GM12878 (cell line): ENCODE results near the gene ZNF281. TPM values are rescaled to one million over a fixed set of nuclear protein-coding genes. Genes with fewer than 3 reads are reported as not detected.
A peak's percentile ranks its signal among the peaks of the same experiment; 100 is the strongest.

Source experiments
- ATAC-seq: fragments of 200-7000 bp; cut with Tn5 transposase; 3 replicates; pipeline ENCODE4 v1.9.1; 2020; ENCODE audit warnings: mild to moderate bottlenecking, moderate library complexity
- BruUV-seq: library from RNA; stranded (reverse); fragments of 400-500 nt; replicated peaks from 2 replicates; lab custom pipeline; 2021; lab: Mats Ljungman, UMichigan
- CTCF ChIA-PET: fragments of 300-600 bp; sonication (Branson Sonifier 250); formaldehyde crosslinking; extraction: SDS; loops from one replicate; lab custom pipeline; 2021; ENCODE audit warnings: inconsistent platforms; lab: Yijun Ruan, JAX
- POLR2A ChIA-PET: fragments of 350-600 bp; formaldehyde crosslinking; extraction: SDS; loops from one replicate; lab custom pipeline; 2021; ENCODE audit warnings: inconsistent platforms; lab: Charles Lee
- RAD21 ChIA-PET: fragments of 300-600 bp; sonication (Branson Sonifier 250); formaldehyde crosslinking; loops from one replicate; lab custom pipeline; 2023; ENCODE audit warnings: antibody characterized with exemption; ENCODE audit not compliant: unreplicated experiment; lab: Charles Lee
- SMC1A ChIA-PET: fragments of 300-600 bp; sonication (Branson Sonifier 250); formaldehyde crosslinking; loops from one replicate; lab custom pipeline; 2023; ENCODE audit not compliant: unreplicated experiment, uncharacterized antibody; lab: Charles Lee
- DNase-seq: peaks from one replicate; pipeline ENCODE4 v3.0.0-alpha.2; 2011; ENCODE audit warnings: low read depth, low spot score
- FAIRE-seq: peaks from 3 replicates; lab custom pipeline; 2011; peaks lifted over from hg19 to GRCh38; lab: Jason Lieb, UNC
- H2AFZ ChIP-seq: 2 replicates; pipeline ENCODE4 v1.6.0; 2011; ENCODE audit warnings: low read depth, low read length, control low read depth; ENCODE audit not compliant: control insufficient read depth
- H3K27ac ChIP-seq: 2 replicates; pipeline ENCODE4 v1.5.1; 2011; ENCODE audit warnings: control low read depth; ENCODE audit not compliant: control insufficient read depth, insufficient read depth
- H3K27me3 ChIP-seq, 2 experiments: replicated peaks in 1 of 2; 2 replicates each; pipeline versions ENCODE4 v1.6.0 to v1.6.1; 2011; ENCODE audit warnings: low read length in 1 of 2; ENCODE audit not compliant: control insufficient read depth in 2 of 2, insufficient read depth in 2 of 2
- H3K36me3 ChIP-seq, 2 experiments: 2 replicates each; pipeline ENCODE4 v1.5.1; 2011; ENCODE audit warnings: low read length in 1 of 2; ENCODE audit not compliant: control insufficient read depth in 2 of 2, insufficient read depth in 2 of 2
- H3K4me1 ChIP-seq: 2 replicates; pipeline ENCODE4 v1.6.1; 2011; ENCODE audit warnings: mild to moderate bottlenecking, low read length, moderate library complexity, mixed read lengths; ENCODE audit not compliant: control insufficient read depth, insufficient read depth
- H3K4me2 ChIP-seq: 2 replicates; pipeline ENCODE4 v1.6.0; 2011; ENCODE audit warnings: control low read depth; ENCODE audit not compliant: control insufficient read depth, insufficient read depth
- H3K4me3 ChIP-seq: fragments of 200-600 bp; sonication (generic); 2 replicates; pipeline ENCODE4 v1.5.1; 2016
- H3K79me2 ChIP-seq: 2 replicates; pipeline ENCODE4 v1.6.0; 2011; ENCODE audit warnings: low read length; ENCODE audit not compliant: control insufficient read depth, insufficient read depth
- H3K9ac ChIP-seq: 2 replicates; pipeline ENCODE4 v1.8.0; 2011; ENCODE audit warnings: low read length, control low read depth, mixed read lengths; ENCODE audit not compliant: control insufficient read depth, insufficient read depth
- H3K9me3 ChIP-seq: replicated peaks from 3 replicates; pipeline ENCODE4 v1.5.1; 2011; ENCODE audit warnings: mild to moderate bottlenecking, low read length; ENCODE audit not compliant: control insufficient read depth, insufficient read depth
- H4K20me1 ChIP-seq: 2 replicates; pipeline ENCODE4 v1.6.0; 2011; ENCODE audit not compliant: control insufficient read depth, insufficient read depth
- HDGF ChIP-seq: fragments of 450-650 bp; IDR thresholded peaks from 2 replicates; pipeline ENCODE4 v1.6.1; 2016; ENCODE audit warnings: antibody characterized with exemption
- HSF1 ChIP-seq: fragments of 150-350 bp; IDR thresholded peaks from 2 replicates; pipeline ENCODE4 v1.6.1; 2014; ENCODE audit warnings: mild to moderate bottlenecking, low read depth, low read length
- JUNB ChIP-seq: IDR thresholded peaks from 2 replicates; pipeline ENCODE4 v1.6.1; 2016; ENCODE audit warnings: antibody characterized with exemption, mild to moderate bottlenecking
- RELA ChIP-seq: fragments of 450-650 bp; IDR thresholded peaks from 2 replicates; pipeline ENCODE4 v1.8.0; 2014; ENCODE audit warnings: borderline replicate concordance; ENCODE audit not compliant: partially characterized antibody
- SMARCA5 ChIP-seq: fragments of 450-650 bp; IDR thresholded peaks from 2 replicates; pipeline ENCODE4 v1.6.1; 2017; ENCODE audit warnings: mild to moderate bottlenecking
- SREBF2 ChIP-seq: IDR thresholded peaks from 2 replicates; pipeline ENCODE4 v1.6.1; 2012; ENCODE audit warnings: mild to moderate bottlenecking, low read length
- WGBS: methylation state at CpG from one replicate; pipeline ENCODE4 v1.1.6; 2016; ENCODE audit warnings: low lambda C conversion rate; ENCODE audit not compliant: insufficient replicate concordance, insufficient coverage; ENCODE audit errors: missing lambda C conversion rate; 5-methylcytosine and 5-hydroxymethylcytosine counted together
- in situ Hi-C: fragments of 300-500 bp; cut with MboI; formaldehyde crosslinking; loops from 9 replicates; pipeline ENCODE4 v1.14.3; 2018; ENCODE audit warnings: mixed read lengths
- intact Hi-C: fragments of 100-400 bp; cut with micrococcal nuclease; formaldehyde crosslinking; loops from one replicate; pipeline ENCODE4 v1.14.2; 2022; ENCODE audit not compliant: unreplicated experiment
- polyA plus RNA-seq, 11 experiments: library from polyadenylated mRNA; depleted of rRNA in 4 of 11; unstranded in 6 of 11; stranded (reverse) in 5 of 11; fragments of >200 nt; fragmentation: Nextera tagmentation in 4 of 11; fragmentation: Illumina TruSeq in 1 of 11; extraction: Ambion mirVana in 4 of 11; extraction: Trizol in 1 of 11; gene quantifications; 1 replicate in 1 of 11; 2 replicates in 10 of 11; pipeline versions ENCODE4 v1.2.1 to v1.2.3, GENCODE V29; 2011 to 2016; ENCODE audit warnings: inconsistent platforms in 2 of 11, missing spikeins in 2 of 11, low read depth in 1 of 11
- total RNA-seq, 4 experiments: library from RNA; depleted of rRNA in 3 of 4; stranded (reverse); fragments of >200 nt in 3 of 4; fragmentation: Illumina TruSeq in 1 of 4; extraction: Trizol in 1 of 4; gene quantifications; 2 replicates each; pipeline versions ENCODE4 v1.2.1 to v1.2.3, GENCODE V29; 2013 to 2021

The ZNF281 gene
- total and polyA plus RNA-seq, 10 of the 15 experiments (the other 5 are each of a cell fraction or from before 2014, with no cell fraction given): 8.3 to 21.8 (median 15.4) TPM

GRCh38 chr1:200379432-200379757, 30.4 kb downstream of the ZNF281 start:
- TF ChIP-seq HSF1 (no peak), RELA (no peak)
- no peaks in the 10 kb centered on the region for H3K79me2 ChIP-seq
- H3K9me3 ChIP-seq: no peaks in the 10 kb centered on the region; the same call in 2 of the 3 replicates
- CTCF ChIA-PET: interaction anchor here (1.1 to 1.9 kb wide), 3 partner anchors 11 to 73 kb away, joined by 3 to 7 read pairs (median 4); no protein-coding TSS in a partner anchor
- WGBS: 100% methylated on average over 1 of the region's 1 CpG
- H4K20me1 ChIP-seq: no peaks in the 10 kb centered on the region
- no peak for ATAC-seq
- RAD21 ChIA-PET: interaction anchor here (0.7 to 1.5 kb wide), 3 partner anchors 104 to 109 kb away, joined by 3 to 4 read pairs (median 3); no protein-coding TSS in a partner anchor
- SMC1A ChIA-PET: interaction anchor here (1.1 to 2.9 kb wide), 9 partner anchors 10 to 110 kb away, joined by 3 to 13 read pairs (median 8); no protein-coding TSS in a partner anchor
- H2AFZ ChIP-seq: no peak overlapping the region
- H3K4me1 ChIP-seq: peaks cover 17% of the 10 kb centered on the region; the same call in 1 of the 2 replicates
- H3K9ac ChIP-seq: no peak overlapping the region
- no peak overlapping the region for H3K4me3 ChIP-seq
- FAIRE-seq: no peak
- intact Hi-C loops (no loop called here), in situ Hi-C loops (no loop called here)
- no peak for DNase-seq
- POLR2A ChIA-PET: interaction anchor here (1.2 to 1.4 kb wide), 2 partner anchors 11 to 26 kb away, joined by 3 read pairs; no protein-coding TSS in a partner anchor
- no peak overlapping the region for H3K27ac ChIP-seq
- H3K36me3 ChIP-seq: no peaks in the 10 kb centered on the region
- BruUV-seq: no TSS peak
- H3K27me3 ChIP-seq: no peaks in the 10 kb centered on the region
- H3K4me2 ChIP-seq: no peak overlapping the region

- Histone ChIP-seq H3K36me3 (no peaks in the 10 kb centered on the region), H2AFZ (peak overlapping the region; percentile 65), H3K9me3 (no peaks in the 10 kb centered on the region), H3K27ac (no peak overlapping the region), H3K4me1 (peaks cover 14% of the 10 kb centered on the region; the same call in 1 of the 2 replicates), H4K20me1 (no peaks in the 10 kb centered on the region), H3K4me2 (peak overlapping the region; percentile 50), H3K9ac (no peak overlapping the region), H3K79me2 (no peaks in the 10 kb centered on the region), H3K27me3 (no peaks in the 10 kb centered on the region), H3K4me3 (no peak overlapping the region)
- ChIA-PET SMC1A (interaction anchor here (0.9 to 2.9 kb wide), 6 partner anchors 8 to 99 kb away, joined by 3 to 13 read pairs (median 4); no protein-coding TSS in a partner anchor), RAD21 (interaction anchor here (0.7 to 1.4 kb wide), 2 partner anchors 10 to 34 kb away, joined by 3 read pairs; no protein-coding TSS in a partner anchor), POLR2A (interaction anchor here (0.6 to 0.7 kb wide), 2 partner anchors 9 to 16 kb away, joined by 3 read pairs; no protein-coding TSS in a partner anchor), CTCF (interaction anchor here (1.2 to 1.9 kb wide), 5 partner anchors 8 to 71 kb away, joined by 3 to 8 read pairs (median 7); no protein-coding TSS in a partner anchor)
- 0% methylated on average over 1 of the region's 1 CpG for WGBS
- intact Hi-C loops (no loop called here), in situ Hi-C loops (no loop called here)
- DNase-seq: no peak
- no peak for TF ChIP-seq HDGF
- TF ChIP-seq SREBF2: no peak
- peak; percentile 64 for TF ChIP-seq JUNB
- no peak for TF ChIP-seq SMARCA5
- no peak for FAIRE-seq
- no TSS peak for BruUV-seq
- ATAC-seq: no peak; the same call in 2 of the 3 replicates
Measured at GRCh38 chr1:200378096-200378495, 31.7 kb downstream of the ZNF281 start.
